Limb (tissue), 2 donors: ENCODE results near the gene UPP2.
A peak's percentile ranks its signal among the peaks of the same experiment; 100 is the strongest.

Source experiments
- DNase-seq, 2 donors: peaks; one replicate each; pipeline ENCODE4 v3.0.0-alpha.2; 2016; ENCODE audit errors: extremely low spot score in 2 of 2

Gene UPP2

GRCh38 chr2:158101384-158101926, at the start of gene UPP2:
TSS of gene UPP2 (plus strand) at chr2:158101876. CDS start at chr2:158102064, 188 bp downstream.
- no peak for DNase-seq

DNA sequence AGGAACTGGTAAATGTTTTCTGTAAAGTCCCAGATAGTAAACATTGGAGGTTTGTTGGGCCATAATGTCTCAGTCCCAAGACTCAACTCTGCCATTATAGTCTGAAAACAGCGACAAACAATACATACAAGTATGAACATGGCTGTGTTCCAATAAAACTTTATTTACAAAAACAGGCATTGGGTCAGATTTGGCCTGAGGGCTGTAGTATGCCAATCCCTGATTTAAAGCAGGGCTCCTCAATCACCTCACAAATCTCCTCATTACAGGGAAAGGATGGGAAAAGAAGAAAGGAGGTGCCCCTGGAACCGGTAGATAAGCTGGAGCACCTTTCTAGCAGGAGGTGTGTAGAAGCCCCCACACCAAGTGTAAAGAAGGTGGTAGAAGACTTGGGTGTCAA, 48.9 kb upstream of the UPP2 start:
- DNase-seq = no peak

DNA sequence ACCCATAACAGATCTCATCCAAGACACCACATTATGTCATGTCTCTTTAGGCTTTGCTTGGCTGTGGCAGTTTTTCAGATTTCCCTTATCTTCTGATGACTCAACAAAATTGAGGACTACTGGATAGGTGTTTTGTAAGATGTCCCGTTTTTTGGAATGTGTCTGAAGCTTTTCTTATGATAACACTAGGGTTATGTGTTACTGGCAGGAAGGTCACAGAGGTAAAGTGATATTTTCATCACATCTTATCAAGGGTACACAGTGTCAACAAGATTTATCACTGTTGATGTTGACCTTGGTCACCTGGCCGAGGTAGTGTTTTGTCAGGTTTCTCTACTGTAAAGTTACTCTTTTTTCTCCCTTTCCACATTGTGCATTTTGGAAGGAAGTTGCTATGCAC, 44.8 kb upstream of the UPP2 start:
- DNase-seq = no peak

GRCh38 chr2:158060160-158060834, 41.4 kb upstream of the UPP2 start:
- no peak for DNase-seq

- no peak for DNase-seq
Measured at GRCh38 chr2:158060835-158061435, 40.7 kb upstream of the UPP2 start.

DNA sequence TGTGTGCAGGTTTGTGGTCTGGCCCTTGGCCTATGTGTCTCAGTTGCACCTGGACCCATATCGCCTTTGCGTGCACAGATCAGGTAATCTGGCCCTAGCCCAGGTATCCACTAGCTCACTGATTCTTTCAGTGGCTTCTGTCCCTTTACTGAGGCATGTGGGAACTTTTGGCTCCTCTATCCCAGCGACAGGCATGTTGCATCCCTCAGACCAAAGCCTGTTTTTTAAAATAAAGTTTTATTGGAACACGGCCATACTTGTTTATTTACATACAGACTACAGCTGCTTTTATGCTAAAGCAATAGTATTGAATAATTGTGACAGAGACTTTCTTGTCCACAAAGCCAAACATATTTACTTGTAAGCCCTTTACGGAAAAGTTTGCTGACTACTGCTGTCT, 39.9 kb upstream of the UPP2 start:
- no peak for DNase-seq

DNA sequence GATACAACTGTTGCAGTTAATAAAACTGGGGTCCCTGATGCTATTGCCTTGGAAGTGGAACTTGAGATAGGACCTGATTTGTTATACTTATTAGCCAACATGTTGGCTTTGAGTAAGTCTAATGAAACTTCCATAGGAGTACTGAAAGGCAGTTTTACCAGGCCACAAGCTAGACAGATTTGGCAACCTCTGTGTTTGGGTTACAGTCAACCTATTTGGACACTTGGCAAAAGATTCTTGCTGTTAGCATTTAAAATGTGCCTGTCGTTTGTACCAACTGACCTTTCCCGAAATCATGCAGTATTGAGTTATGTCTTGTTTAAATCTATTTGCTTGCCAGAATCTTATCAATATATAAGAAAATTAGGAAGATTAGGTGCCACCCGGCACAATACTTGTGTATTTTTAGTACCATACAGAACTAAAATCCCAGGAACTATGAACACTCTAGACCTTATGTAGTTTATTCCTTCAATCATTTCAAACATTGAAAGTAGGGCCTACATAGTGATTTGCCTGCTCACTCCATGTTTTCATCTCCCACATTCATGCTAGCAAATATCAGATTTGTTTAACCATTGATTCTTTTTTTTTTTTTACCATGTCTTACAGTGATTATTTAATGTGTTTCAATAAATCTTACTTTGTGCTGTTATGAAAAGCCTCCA, 35.5 kb upstream of the UPP2 start:
- DNase-seq = no peak

DNA sequence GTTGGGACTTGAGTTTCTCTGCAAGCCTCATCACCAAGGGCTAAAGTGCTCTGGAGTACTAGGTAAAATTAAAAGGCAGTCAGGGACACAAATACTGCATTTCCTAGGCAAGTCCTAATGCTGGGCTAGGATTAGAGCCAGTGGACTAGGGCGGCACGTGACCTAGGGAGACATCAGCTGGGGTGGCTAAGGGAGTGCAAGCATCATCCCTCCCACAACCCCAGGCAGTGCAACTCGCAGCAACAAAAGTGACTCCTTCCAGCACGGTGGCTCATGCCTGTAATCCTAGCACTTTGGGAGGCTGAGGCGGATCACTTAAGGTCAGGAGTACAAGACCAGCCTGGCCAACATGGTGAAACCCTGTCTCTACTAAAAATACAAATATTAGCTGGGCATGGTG, 30.7 kb upstream of the UPP2 start:
- no peak for DNase-seq

DNA sequence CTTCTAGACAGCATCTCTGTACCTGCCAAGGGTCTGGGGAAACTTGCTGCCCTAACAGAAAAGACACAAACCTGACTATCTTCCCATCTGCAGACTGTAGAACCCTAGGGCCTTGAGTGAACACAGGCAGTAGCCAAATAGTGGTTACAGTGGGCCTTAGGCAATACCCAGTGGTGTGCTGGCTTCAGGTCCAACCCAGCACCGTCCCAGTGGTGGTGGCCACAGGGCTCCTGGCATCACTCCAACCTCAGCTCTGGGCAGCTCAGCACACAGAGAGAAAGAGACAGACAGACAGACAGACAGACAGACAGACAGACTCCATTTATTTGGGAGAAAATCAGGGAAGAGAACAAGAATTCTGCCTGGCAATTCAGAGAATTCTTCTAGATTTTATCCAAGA, 29.3 kb upstream of the UPP2 start:
- DNase-seq = no peak

- DNase-seq = no peak
Measured at GRCh38 chr2:158079672-158080071, 22.0 kb upstream of the UPP2 start.

- DNase-seq = no peak
Measured at GRCh38 chr2:158088093-158088492, 13.6 kb upstream of the UPP2 start.

- DNase-seq = no peak
Measured at GRCh38 chr2:158089322-158089721, 12.4 kb upstream of the UPP2 start.

GRCh38 chr2:158091647-158092046, 10.0 kb upstream of the UPP2 start:
- no peak for DNase-seq

GRCh38 chr2:158094487-158095092, 7.1 kb upstream of the UPP2 start:
- DNase-seq = no peak

GRCh38 chr2:158095269-158095668, 6.4 kb upstream of the UPP2 start:
- no peak for DNase-seq

DNA sequence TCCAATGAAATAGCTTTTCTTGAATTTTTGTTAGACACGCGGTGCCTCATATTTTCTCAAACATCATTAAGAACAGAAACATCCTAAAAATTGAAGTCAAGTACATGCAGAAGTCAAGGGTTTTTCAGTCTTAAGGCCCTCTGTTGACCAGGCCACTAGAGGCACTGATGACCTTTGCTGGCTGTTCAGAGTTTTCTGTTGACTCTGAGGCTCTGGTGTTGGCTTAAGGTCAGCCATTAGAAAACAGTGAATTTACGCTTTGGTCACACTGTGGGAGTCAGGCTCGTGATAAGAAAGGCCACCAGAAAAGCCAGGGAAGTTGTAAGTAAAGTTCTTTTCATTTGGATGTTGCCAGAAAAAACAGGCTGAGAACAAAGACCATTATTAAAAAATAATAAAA, 5.8 kb upstream of the UPP2 start:
- no peak for DNase-seq

DNA sequence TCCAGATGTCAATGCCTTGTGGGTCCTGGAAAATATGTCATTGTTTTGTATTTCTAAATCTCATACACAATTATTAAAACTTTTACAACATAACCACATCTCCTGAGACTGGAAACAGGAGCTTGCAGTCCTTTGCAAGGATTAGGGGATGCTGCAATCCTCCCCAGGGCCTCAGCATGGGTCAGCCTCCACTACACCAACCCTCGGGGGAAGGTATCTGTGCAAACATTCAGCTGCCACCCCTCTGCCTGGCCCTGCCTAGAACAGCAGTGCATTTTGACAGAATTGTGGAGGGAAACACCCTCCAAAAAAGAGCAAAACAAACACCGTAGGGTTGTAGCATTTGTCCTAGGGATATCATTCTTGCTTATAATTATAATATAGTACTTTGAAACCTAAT, 4.2 kb upstream of the UPP2 start:
- no peak for DNase-seq

DNA sequence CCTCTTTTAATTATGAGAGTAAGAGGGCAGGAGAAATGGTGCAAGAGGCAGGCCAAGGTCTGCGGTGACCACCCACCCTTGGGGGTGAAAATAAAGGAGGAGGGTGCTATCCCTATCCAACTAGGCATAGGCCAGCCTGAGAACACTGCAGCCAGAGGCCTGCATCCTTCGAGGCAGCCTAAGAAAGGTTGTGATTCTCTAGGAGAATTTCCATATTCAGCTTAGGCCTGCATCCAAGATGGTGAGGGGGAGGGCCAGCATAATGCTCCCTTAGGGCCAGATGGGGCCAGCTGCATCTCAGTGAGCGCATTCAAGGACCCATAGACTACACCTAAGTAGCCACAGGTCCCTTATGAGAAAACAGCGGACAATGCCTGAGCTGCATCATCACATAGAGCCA, 3.5 kb upstream of the UPP2 start:
- no peak for DNase-seq

- DNase-seq = no peak
Measured at GRCh38 chr2:158099716-158100115, 2.0 kb upstream of the UPP2 start.

- no peak for DNase-seq
Measured at GRCh38 chr2:158100411-158100810, 1.3 kb upstream of the UPP2 start.

DNA sequence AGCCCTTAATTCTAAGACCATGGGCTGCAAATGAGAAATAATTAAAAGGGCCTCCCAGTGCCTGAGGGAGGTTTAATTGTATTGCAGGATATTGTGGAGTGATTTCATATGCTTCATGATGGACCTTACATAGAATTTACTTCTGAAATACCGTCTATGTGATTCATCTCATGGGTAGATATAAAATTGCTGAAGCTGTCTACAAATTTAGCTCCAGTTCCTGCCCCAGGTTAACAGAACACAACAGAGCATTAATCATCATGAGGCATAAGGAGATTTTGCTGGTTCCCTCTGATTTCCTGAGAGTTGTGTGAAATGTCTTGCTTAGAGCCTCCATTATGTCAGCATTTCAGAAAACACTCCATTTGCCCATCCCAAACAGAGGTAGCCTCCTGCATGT, 770 bp downstream of the UPP2 start:
- no peak for DNase-seq

DNA sequence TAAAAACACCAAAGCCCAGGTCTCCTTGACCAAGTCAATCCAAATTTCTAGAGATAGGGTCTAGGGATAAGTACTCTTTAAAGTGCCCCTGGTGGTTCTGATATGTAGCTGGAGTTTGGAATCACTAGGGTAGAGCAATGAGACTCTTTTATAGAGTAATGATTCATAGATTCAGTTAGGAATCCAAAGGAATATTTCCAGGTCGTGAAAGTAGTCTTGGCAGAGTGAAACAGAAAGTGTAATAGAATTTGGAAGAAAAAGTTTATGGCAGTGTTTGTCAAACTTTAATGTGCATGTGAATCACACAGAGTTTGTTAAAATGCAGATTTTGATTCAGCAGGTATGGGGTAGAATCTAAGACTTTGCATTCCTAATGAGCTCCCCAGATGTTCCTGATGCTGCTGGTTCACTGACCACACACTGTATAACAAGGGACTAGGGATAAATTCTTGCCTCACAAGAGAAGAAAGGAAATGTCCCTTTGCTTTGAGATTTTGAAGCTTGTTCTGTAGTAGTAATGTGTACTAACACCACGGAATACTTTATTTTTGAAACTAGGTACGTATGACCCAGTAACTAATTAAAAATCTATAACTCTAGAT, 1.8 kb downstream of the UPP2 start:
- peak in 1 of 2 donors; percentile 45 for DNase-seq
